AG08396 (cell line): Measurements from ENCODE around the gene PCA3.
"Not testable (repeated sequence)": the region's sequence is repeated elsewhere in the genome, so short reads cannot be mapped to it uniquely, and the experiment has no call there.

Experiments used
- DNase-seq: peaks from one replicate; pipeline ENCODE4 v3.0.0; 2012; ENCODE audit warnings: low spot score, mixed read lengths

The PCA3 gene

GRCh38 chr9:76764138-76764537 is at the start of gene PCA3:
TSS of gene PCA3 (plus strand) at chr9:76764438.
- DNase-seq = no peak

DNA sequence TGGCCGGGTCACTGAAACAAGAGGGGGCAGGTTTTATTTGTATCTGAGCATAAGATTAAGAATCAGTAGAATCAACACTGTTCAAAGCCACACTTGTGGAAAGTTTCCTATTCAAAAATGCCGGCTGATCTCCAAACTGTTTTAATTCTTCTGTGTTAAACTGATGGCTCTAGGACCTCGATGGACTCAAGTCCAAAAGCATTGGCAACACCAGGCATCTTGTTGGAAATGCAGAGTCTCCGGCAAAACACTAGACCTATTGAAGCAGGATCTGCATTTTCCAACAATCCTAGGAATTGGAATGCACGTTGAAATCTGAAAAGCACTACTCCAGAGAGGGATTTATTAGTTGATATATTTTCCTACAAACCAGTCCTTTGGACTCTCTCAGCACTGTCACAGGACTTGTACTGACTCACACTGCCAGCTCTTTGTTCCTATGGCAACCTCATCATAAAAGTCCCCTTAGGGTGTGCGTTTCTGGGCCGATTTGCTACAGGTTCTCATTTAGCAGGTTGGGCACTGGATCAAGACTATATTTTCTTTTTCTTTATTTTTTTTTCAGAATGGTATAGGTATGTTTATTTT is 48.1 kb upstream of the PCA3 start:
- no peak for DNase-seq

DNA sequence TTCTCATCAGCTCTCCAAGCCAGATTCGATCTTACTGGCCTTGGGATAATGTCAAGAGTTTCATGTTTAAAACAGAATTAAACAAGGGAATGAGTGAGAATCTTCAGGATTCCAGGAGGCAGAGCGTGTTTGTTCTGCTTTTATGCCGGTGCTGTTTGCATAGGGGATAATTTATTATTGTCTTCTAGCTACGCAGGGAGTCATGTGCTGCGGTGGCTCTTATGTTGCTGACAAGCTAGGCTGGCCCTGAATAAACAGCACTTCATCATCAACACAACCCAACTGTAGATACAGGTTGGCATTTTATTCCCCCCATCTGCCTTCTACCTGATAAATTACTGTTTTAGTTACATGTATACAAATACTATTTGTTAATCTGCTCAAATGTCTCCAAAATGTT is 47.1 kb upstream of the PCA3 start:
- DNase-seq = no peak

DNA sequence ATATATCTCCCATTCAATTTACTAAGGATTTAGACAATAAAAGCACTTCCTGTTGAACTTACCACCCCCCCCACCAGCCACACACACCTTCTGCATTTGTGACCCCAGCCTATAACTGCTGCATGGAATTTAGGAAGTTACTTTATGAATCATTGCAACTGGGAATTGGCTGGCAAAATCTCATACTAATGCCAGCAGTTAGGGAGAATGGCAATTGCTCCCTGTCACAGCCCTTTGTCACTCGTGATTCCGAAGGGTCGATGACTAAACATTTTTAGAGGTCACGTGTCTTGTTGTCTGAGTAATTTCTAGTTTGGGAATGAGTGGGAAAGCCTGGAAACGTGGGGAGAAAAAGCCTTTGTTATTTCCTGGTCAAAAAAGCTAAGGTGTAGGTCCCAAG is 46.6 kb upstream of the PCA3 start:
- DNase-seq = no peak

- DNase-seq = no peak
These were observed 46.1 kb upstream of the PCA3 start for GRCh38 chr9:76718166-76718565.

DNA sequence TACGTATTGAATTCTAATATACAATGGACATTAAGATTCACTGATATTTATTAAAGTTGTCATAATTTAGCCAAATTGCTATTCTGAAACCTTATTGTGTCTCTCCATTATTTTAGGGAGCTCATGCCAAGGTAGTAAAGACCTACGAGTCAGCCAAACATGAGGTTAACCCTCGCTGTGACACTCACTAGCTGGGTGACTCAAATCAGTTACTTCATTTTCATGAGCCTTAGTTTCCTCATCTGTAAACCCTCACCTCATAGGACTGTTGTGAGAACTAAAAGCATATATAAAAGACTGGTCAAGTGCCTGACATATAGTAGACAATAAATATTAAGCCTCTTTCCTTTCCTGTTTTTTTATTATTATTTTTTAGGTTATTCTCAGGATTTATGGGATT is 44.0 kb upstream of the PCA3 start:
- no peak for DNase-seq

DNA sequence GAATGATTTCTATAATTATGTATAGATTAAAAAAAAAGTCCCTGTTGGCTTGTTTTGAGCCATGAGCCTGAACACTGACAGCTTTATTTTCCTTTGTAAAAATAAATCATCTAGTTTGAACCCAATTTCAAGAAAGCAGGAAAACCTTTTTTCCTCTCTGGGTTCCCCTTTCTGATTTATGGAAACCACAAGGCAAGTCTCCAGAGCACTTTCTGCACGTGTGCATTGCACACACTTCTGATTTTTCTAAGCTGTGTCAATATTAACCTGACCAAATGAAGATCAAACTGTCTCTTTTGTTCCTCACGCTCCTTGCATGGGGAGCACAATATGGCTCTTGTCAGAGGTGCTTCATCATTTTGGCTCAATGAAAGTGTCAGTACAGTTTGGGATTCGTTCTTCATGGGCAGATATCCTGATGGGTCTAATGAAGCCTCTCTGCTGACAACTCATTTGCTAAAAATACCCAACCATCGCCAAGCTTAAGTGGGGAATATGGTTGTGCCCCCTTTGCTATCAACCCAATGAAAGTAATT is 39.2 kb upstream of the PCA3 start:
- DNase-seq = no peak

DNA sequence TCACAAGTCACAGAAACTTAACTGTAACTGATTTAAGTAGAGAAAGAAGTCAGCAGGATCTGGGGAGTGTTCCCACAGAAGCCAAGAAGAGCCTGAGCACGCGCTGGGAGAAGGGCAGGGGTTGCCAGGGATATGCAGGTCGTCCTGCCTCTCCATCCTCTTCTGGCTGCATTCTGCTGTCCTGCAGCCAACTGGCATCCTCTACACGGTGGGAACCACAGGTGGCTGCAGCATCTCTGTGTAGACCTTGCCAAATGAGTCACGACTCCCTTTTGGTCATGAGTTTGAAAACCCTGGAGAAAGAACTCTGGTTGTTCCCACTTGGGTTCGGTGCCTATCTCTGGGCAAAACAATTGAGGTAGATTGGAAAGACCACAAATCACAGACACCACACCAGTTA is 38.4 kb upstream of the PCA3 start:
- DNase-seq = no peak

- no peak for DNase-seq
These were observed 35.1 kb upstream of the PCA3 start for GRCh38 chr9:76729116-76729515.

DNA sequence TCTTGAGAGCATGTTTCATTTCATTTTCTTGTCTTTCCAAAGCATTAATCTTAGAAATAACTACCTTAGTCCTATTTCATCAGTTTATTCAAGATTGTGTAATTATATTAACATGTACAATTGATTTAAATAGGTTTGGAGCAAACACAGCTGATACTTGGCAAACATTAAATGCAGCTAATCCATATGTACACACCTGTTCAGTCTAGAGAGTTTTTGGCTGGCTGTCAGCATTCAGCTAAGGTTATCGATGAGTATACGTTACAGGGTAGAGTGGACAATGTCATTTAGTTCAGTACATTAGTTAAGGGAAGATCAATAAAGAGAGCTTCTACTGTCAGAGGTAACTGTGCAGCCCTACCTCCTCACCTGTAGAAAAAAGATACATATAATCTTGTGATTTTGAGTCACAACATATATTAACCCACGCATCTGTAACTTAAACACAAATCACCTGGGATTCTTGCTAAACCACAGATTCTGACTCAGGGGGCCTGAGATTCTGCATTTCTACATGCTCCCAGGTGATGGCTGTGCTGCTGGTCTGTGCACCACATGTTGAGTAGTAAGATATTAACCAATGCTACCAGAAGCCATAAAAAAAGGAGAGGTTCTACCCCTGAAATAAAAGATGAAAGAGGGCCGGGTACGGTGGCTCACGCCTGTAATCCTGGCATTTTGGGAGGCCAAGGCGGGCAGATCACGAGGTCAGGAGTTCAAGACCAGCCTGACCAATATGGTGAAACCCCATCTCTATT is 34.1 kb upstream of the PCA3 start:
- DNase-seq = no peak

GRCh38 chr9:76730801-76731200 is 33.4 kb upstream of the PCA3 start:
- no peak for DNase-seq

- no peak for DNase-seq
These were observed 31.8 kb upstream of the PCA3 start for GRCh38 chr9:76732341-76732958.

DNA sequence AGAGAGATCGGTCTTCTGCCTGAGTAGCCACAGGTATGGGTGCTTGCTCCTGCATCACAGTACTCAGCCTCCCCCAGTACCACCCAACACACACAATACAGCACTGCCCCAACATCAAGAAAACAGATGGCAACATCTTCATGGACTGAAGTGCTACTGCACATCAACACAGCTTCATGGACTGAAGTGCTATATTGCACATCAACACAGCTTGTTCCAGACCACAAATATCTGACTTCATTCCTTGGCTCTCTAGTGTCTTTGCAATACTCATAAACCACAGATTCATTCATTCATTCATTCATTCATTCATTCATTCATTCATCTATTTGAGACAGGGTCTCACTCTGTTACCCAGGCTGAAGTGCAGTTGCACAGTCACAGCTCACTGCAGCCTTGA is 31.1 kb upstream of the PCA3 start:
- no peak for DNase-seq

DNA sequence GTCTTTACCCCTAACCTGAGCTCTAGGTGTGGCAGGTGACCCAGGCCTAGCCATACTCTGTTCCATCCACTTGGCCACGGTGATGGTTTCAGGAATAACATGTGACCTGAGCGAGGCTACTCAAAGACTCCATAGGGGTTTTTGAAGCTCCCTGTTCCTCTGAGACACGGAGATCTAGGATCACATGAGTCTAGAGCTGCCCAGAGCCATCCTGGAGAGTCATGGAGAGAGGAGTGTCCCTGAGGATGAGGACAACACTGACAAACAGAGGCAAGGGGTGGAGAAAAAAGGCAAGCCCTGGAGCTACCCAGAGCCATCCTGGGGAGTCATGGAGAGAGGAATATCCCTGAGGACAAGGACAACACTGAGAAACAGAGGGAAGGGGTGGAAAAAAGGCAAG is 29.5 kb upstream of the PCA3 start:
- DNase-seq = no peak

DNA sequence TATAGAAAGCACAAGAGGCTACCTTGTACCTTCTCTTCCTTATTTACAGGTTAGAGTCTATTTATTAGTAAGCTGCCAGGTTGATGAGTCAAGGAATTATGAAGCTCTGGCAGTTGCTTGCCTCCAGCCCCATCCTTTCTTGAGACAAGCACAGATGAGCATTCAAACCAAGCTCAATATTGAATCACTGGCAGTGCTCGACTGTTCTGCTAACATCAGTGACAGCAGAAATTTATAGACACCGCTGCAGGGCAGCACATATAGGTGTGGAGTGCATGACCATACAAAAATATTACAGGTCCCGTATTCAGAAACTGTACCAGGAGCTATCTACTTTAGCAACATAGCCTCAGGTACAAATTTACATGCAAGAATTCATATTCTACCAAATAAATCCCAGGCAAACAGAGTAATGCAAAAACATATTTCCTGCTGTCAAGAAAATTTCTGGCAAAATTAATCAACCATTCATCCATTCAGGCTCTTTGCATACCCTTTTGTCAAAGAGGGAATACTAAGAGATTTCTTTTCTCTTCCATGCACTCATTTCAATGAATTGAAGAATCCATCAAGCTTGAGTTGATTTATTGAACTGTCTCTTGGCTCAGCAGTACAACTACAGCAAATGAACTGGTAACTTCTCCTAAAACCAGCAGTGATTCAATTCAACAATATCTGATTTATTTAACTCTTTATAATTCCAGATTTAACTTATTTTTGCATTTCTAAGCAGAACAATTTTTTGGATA is 26.9 kb upstream of the PCA3 start:
- DNase-seq = no peak

GRCh38 chr9:76738402-76738801 is 25.8 kb upstream of the PCA3 start:
- DNase-seq = no peak

GRCh38 chr9:76741524-76741923 is 22.7 kb upstream of the PCA3 start:
- DNase-seq = no peak

DNA sequence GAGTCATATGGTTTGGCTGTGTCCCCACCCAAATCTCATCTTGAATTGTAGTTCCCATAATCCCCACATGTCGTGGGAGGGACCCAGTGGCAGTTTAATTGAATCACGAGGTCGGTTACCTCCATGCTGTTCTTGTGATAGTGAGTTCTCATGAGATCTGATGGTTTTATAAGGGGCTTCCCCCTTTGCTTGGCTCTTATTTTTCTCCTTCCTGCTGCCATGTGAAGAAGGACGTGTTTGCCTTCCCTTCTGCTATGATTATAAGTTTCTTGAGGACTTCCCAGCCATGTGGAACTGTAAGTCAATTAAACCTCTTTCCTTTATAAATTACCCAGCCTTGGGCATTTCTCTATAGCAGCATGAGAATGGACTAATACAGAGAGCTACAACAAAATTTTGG is 21.3 kb upstream of the PCA3 start:
- not testable (repeated sequence) for DNase-seq

DNA sequence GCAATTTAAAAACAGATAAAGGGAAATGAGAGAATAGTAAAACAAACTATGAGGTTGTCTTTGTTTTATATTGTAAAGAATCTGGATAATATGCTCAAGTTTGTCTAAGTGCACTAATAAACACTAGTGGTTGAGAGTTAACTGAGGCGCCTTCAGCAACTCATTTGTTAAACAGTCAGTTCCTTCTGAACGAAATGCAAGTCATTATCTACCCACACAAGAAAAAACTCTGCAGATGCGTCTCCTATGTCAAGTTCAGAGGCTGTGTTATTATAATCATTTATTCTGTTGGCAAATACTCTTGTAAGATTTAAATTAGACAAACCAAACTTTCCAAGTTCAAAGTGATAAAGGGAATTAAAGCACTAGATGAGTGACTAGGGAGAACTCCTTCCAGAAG is 20.3 kb upstream of the PCA3 start:
- no peak for DNase-seq

- no peak for DNase-seq
These were observed 19.9 kb upstream of the PCA3 start for GRCh38 chr9:76744336-76744735.

DNA sequence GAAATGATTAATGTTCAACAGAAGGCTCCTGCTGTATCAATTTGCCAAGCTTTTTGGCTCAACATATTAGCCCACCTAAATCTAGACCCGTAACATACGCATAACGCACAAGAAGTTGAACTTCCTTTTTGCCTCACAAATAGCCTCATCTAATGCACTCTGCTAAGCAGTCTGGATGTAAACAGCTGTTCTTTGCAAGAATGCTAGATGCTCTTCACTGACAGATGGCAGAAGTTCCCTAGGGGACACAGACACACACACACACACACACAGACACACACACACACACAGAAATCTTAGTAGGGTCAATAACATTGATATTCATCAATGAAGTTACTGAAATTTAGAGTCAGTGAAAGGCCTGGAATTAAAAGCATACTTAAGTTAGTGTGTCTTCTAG is 13.2 kb upstream of the PCA3 start:
- DNase-seq = no peak

DNA sequence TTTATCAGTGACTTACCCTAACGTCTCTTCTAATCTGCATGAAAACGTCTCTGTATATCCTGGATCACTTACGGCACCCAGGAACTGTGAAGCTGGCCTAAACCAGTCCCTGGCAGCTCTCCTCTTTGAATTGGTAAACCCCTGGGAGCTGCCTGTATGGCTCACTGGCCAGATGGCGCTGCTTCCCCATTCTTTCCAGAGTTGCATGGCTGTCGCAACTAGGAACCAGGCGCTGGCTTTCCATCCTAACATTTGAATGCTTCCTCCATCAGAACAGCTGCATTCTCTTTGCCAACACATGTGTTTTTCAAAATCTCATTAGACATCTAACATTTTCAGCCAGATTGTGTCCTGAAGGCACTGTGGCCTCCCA is 8.0 kb upstream of the PCA3 start:
- DNase-seq = peak; percentile 39
